ENCODE measurements around the gene HIVEP1. TPM values are rescaled to one million over a fixed set of nuclear protein-coding genes. Genes with fewer than 3 reads are reported as not detected.
A peak's percentile ranks its signal among the peaks of the same experiment; 100 is the strongest.

Gene HIVEP1
- total RNA-seq, 1 donor = 21.8 TPM

DNA sequence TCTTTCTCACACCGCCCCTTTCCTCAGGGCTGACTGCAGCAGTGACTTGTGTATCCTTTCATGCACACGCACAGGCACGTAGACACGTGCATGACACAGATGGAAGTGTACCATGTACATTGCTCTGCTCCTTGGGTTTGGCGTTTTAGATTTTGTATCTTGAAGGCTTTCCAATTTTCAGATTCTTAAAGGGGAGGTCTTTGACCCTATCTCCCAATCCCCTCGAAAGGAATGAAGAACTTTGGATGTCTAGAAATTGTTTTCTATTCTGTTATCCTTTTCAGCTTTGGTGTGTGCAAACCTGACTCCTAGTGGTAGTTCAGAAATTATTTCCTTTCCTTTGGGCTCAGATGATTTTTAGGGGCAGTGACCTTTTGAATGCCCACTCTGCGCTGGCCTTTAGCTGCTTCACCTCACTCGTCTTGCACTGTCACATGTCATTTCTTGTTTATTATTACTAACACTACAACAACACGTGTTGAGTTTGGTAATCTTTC lies 63.0 kb downstream of the HIVEP1 start:
- TF ChIP-seq CTCF (IDR thresholded peaks at IDR 0.05; ENCODE audit: insufficient read depth, low read length) = peak; percentile 58
- no peak overlapping the region for H3K4me3 ChIP-seq (ENCODE audit: low read depth, low read length)
- peak; percentile 34 for DNase-seq (ENCODE audit: low read depth)

GRCh38 chr6:12077021-12077710 lies 65.1 kb downstream of the HIVEP1 start:
- no peak overlapping the region for H3K4me3 ChIP-seq (ENCODE audit: low read depth, low read length)
- no peak for TF ChIP-seq CTCF (IDR thresholded peaks at IDR 0.05; ENCODE audit: insufficient read depth, low read length)
- DNase-seq (ENCODE audit: low read depth) = no peak

GRCh38 chr6:12078014-12078413 lies 65.9 kb downstream of the HIVEP1 start:
- no peak overlapping the region for H3K4me3 ChIP-seq (ENCODE audit: low read depth, low read length)
- no peak for DNase-seq (ENCODE audit: low read depth)
- TF ChIP-seq CTCF (IDR thresholded peaks at IDR 0.05; ENCODE audit: insufficient read depth, low read length) = no peak

DNA sequence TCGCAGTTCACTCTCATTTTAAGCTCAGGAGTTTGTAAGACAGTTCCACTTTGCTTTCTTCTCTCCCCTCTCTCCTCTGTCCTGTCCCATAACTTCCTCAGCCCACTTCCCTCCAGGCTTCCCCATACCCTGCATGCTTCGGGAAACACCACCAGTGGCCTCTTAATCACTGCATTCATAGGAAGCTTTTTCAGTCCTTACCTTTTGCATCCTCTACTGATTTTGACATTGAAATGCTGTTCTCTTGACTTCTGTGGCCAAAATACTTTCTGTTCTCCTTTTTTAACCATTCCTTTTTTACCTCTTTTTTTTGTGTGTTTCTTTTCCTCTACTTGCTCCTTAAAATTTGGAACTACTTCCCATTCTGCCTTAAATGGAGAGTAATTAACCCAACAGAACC lies 69.7 kb downstream of the HIVEP1 start:
- TF ChIP-seq CTCF (IDR thresholded peaks at IDR 0.05; ENCODE audit: insufficient read depth, low read length) = no peak
- DNase-seq (ENCODE audit: low read depth) = no peak
- H3K4me3 ChIP-seq (ENCODE audit: low read depth, low read length) = no peak overlapping the region

DNA sequence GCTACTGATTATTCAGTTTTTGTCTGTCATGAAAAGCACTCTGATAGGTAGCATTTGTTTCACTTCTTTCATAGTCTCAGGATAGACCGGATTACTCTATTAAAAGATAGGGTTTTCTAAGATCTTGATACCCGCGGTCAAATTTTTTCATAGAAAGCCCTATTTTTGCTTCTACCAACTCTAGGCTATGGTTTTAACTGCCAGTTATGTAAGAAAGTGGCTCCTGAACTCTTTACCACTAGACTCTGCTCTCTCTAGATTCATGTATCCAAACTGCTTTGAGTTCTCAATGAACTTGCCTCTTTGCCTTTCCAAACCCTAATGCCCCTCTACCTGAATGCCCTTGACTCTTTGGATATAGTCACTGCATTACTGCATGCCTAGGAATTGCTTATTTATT lies 70.3 kb downstream of the HIVEP1 start:
- DNase-seq (ENCODE audit: low read depth) = no peak
- TF ChIP-seq CTCF (IDR thresholded peaks at IDR 0.05; ENCODE audit: insufficient read depth, low read length) = no peak
- H3K4me3 ChIP-seq (ENCODE audit: low read depth, low read length) = no peak overlapping the region

DNA sequence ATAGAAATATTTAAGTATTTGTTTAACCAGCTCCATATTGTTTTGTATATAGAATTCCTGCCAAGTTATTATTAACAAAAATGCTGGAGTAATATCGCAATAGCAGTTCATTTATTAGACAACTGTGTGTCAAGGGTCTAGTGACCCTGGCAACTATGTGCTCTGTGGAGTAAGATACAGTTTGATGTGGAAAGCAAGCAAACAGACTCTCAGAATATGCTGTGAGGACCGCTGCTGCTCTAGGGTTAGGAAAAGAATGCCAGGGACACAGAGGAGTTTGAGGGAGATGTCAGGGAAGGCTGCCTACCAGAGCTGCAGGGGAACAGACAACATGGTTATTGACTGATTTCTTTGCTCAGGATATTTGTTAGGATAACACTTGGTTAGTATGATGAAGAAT lies 71.2 kb downstream of the HIVEP1 start:
- TF ChIP-seq CTCF (IDR thresholded peaks at IDR 0.05; ENCODE audit: insufficient read depth, low read length) = no peak
- no peak overlapping the region for H3K4me3 ChIP-seq (ENCODE audit: low read depth, low read length)
- no peak for DNase-seq (ENCODE audit: low read depth)

DNA sequence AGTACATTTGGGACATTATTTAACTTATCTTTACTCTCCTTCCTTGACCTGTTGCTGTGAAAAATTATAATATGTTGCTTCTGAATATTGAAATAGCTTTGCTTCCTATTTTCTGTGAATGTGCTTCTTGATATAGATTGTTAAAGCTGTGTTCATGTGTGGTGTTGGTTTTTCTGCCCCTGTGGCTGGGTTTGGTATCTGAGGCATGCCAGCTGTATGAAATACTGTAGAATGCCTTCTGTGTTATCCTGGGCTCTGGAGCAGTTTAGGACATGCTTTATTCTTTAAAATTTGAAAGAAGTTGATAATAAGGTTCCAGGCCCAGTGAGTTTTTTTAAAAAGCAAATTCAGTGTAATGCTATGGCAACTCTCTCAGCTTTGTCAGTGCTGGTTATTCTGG lies 71.7 kb downstream of the HIVEP1 start:
- H3K4me3 ChIP-seq (ENCODE audit: low read depth, low read length) = no peak overlapping the region
- DNase-seq (ENCODE audit: low read depth) = no peak
- TF ChIP-seq CTCF (IDR thresholded peaks at IDR 0.05; ENCODE audit: insufficient read depth, low read length) = peak; percentile 14
